Lower leg skin (tissue), 3 donors: Measurements from ENCODE around the gene ZFAND6.

Experiments
- POLR2A ChIP-seq, 2 donors: fragments of 450-650 bp; IDR thresholded peaks; one replicate each; pipeline ENCODE4 v1.6.1; 2016 to 2017; ENCODE audit warnings: antibody characterized with exemption in 2 of 2, mild to moderate bottlenecking in 1 of 2, moderate library complexity in 1 of 2
- TF ChIP-seq, protein P1 (sequence below), 3 donors: fragments of 450-650 bp; IDR thresholded peaks; one replicate each; pipeline ENCODE4 v1.5.1; 2016; ENCODE audit warnings: antibody characterized with exemption in 3 of 3, mild to moderate bottlenecking in 3 of 3, moderate library complexity in 2 of 3

DNA sequence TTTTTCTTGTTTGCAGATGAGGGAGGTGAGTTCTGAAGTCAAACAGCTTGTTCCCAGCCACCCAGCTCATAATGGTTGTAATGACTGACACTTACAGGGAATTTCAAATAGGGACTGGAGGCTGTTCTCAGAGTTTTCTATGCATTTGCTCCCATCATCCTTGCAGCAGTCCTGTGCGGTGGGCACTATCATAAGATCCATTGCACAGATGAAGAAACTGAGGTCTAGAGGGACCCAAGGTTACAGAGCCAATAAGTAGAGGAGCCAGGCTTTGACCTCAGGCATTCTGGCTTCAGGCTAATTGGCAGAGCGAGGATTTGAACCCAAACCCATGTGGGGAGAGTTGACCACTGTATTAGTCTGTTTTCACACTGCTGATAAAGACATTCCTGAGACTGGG lies 125.7 kb downstream of the ZFAND6 start:
- TF ChIP-seq, protein P1, sequence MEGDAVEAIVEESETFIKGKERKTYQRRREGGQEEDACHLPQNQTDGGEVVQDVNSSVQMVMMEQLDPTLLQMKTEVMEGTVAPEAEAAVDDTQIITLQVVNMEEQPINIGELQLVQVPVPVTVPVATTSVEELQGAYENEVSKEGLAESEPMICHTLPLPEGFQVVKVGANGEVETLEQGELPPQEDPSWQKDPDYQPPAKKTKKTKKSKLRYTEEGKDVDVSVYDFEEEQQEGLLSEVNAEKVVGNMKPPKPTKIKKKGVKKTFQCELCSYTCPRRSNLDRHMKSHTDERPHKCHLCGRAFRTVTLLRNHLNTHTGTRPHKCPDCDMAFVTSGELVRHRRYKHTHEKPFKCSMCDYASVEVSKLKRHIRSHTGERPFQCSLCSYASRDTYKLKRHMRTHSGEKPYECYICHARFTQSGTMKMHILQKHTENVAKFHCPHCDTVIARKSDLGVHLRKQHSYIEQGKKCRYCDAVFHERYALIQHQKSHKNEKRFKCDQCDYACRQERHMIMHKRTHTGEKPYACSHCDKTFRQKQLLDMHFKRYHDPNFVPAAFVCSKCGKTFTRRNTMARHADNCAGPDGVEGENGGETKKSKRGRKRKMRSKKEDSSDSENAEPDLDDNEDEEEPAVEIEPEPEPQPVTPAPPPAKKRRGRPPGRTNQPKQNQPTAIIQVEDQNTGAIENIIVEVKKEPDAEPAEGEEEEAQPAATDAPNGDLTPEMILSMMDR (IDR thresholded peaks at IDR 0.05), result no peak
- TF ChIP-seq POLR2A (IDR thresholded peaks at IDR 0.05), result no peak
